ENCODE data around the gene PRAF2.

The PRAF2 gene

GRCh38 chrX:49073601-49074575, at the start of gene PRAF2:
Gene PRAF2 (minus strand): TSS chrX:49074002. CDS start chrX:49073987, 15 bp downstream.
- peak; percentile 93 for DNase-seq

GRCh38 chrX:49122499-49122898, 48.7 kb upstream of the PRAF2 start:
- no peak for DNase-seq

- no peak for DNase-seq
These were observed 46.3 kb upstream of the PRAF2 start for GRCh38 chrX:49120091-49120490.

GRCh38 chrX:49117581-49117980, 43.8 kb upstream of the PRAF2 start:
- DNase-seq: no peak

GRCh38 chrX:49116716-49117115, 42.9 kb upstream of the PRAF2 start:
- no peak for DNase-seq

GRCh38 chrX:49116076-49116475, 42.3 kb upstream of the PRAF2 start:
- DNase-seq: no peak

GRCh38 chrX:49111791-49112190, 38.0 kb upstream of the PRAF2 start:
- DNase-seq: no peak

GRCh38 chrX:49110417-49110816, 36.6 kb upstream of the PRAF2 start:
- no peak for DNase-seq

GRCh38 chrX:49108641-49109040, 34.8 kb upstream of the PRAF2 start:
- DNase-seq: no peak

- DNase-seq: no peak
These were observed 33.1 kb upstream of the PRAF2 start for GRCh38 chrX:49106930-49107329.

- no peak for DNase-seq
These were observed 32.5 kb upstream of the PRAF2 start for GRCh38 chrX:49106296-49106695.

GRCh38 chrX:49103637-49104036, 29.8 kb upstream of the PRAF2 start:
- no peak for DNase-seq

- DNase-seq: no peak
These were observed 28.4 kb upstream of the PRAF2 start for GRCh38 chrX:49102190-49102589.

GRCh38 chrX:49101629-49101984, 27.8 kb upstream of the PRAF2 start:
- no peak for DNase-seq

- DNase-seq: peak; percentile 91
These were observed 27.2 kb upstream of the PRAF2 start for GRCh38 chrX:49100704-49101628.

GRCh38 chrX:49096419-49096818, 22.6 kb upstream of the PRAF2 start:
- no peak for DNase-seq

GRCh38 chrX:49089553-49089952, 15.8 kb upstream of the PRAF2 start:
- no peak for DNase-seq

GRCh38 chrX:49082271-49082871, 8.6 kb upstream of the PRAF2 start:
- no peak for DNase-seq

GRCh38 chrX:49079489-49080428, 6.0 kb upstream of the PRAF2 start, which contains the start of gene WDR45:
Gene WDR45 (minus strand): TSS chrX:49079887. CDS start chrX:49078095, 1,792 bp downstream.
- peak; percentile 81 for DNase-seq

GRCh38 chrX:49077941-49078340, 4.1 kb upstream of the PRAF2 start:
- DNase-seq: no peak

- DNase-seq: no peak
These were observed 1.5 kb upstream of the PRAF2 start for GRCh38 chrX:49075347-49075746.

GRCh38 chrX:49072712-49073095, 1.1 kb downstream of the PRAF2 start:
- DNase-seq: no peak

Measured in CD4-positive, alpha-beta T cell treated with Interleukin-4 for 4 hours (primary cell).